Karpas-422 (cell line): ENCODE measurements around the gene FCN3. TPM values are rescaled to one million over a fixed set of nuclear protein-coding genes. Genes with fewer than 3 reads are reported as not detected.

Experiments used
- DNase-seq: peaks from one replicate; pipeline ENCODE4 v3.0.0-alpha.2; 2015
- H2AFZ ChIP-seq: fragments of 200-600 bp; sonication (generic); 2 replicates; pipeline ENCODE4 v1.6.1; 2014; ENCODE audit warnings: antibody characterized with exemption, low read length, mixed read lengths
- H3K27ac ChIP-seq: fragments of 200-600 bp; sonication (generic); 2 replicates; pipeline ENCODE4 v1.5.1; 2014; ENCODE audit warnings: mild to moderate bottlenecking, low read length, moderate library complexity
- H3K27me3 ChIP-seq: fragments of 200-600 bp; sonication (generic); 2 replicates; pipeline ENCODE4 v1.6.1; 2014; ENCODE audit warnings: low read length, mixed read lengths
- H3K36me3 ChIP-seq: fragments of 200-600 bp; sonication (generic); 2 replicates; pipeline ENCODE4 v1.6.1; 2014; ENCODE audit warnings: low read length, mixed read lengths; ENCODE audit not compliant: insufficient read depth
- H3K4me1 ChIP-seq: fragments of 200-600 bp; sonication (generic); 2 replicates; pipeline ENCODE4 v1.6.1; 2014; ENCODE audit warnings: mild to moderate bottlenecking, low read length, mixed read lengths
- H3K4me2 ChIP-seq: fragments of 200-600 bp; sonication (generic); 2 replicates; pipeline ENCODE4 v1.6.1; 2014; ENCODE audit warnings: low read length, low read depth, mild to moderate bottlenecking; ENCODE audit not compliant: poor library complexity, severe bottlenecking
- H3K4me3 ChIP-seq: fragments of 200-600 bp; sonication (generic); 2 replicates; pipeline ENCODE4 v1.5.1; 2014; ENCODE audit warnings: mild to moderate bottlenecking, antibody characterized with exemption, low read length, mixed read lengths
- H3K79me2 ChIP-seq: fragments of 200-600 bp; sonication (generic); 2 replicates; pipeline ENCODE4 v1.6.1; 2014; ENCODE audit warnings: mild to moderate bottlenecking, low read length, mixed read lengths
- H3K9ac ChIP-seq: fragments of 200-600 bp; sonication (generic); 2 replicates; pipeline ENCODE4 v1.6.0; 2014; ENCODE audit warnings: low read length
- H3K9me2 ChIP-seq: fragments of 200-600 bp; sonication (generic), shearing (Covaris generic); replicated peaks from 2 replicates; pipeline ENCODE4 v1.6.0; 2014; ENCODE audit warnings: mild to moderate bottlenecking, low read length, moderate library complexity; ENCODE audit not compliant: insufficient read depth
- H3K9me3 ChIP-seq: fragments of 300-700, 200-600 bp; sonication (generic); 2 replicates; pipeline ENCODE4 v1.6.1; 2014; ENCODE audit warnings: low read length, mixed read lengths
- H4K20me1 ChIP-seq: fragments of 200-600 bp; sonication (generic); 2 replicates; pipeline ENCODE4 v1.6.1; 2014; ENCODE audit warnings: mild to moderate bottlenecking, antibody characterized with exemption, low read length, low read depth; ENCODE audit not compliant: insufficient read depth
- total RNA-seq: library from RNA; depleted of rRNA; stranded (reverse); fragments of >200 nt; shearing (Covaris generic); gene quantifications from 2 replicates; pipeline ENCODE4 v1.2.3, GENCODE V29; 2014; ENCODE audit warnings: low replicate concordance

FCN3 gene
- total RNA-seq, 1 experiment from 2014 or later: not detected

DNA sequence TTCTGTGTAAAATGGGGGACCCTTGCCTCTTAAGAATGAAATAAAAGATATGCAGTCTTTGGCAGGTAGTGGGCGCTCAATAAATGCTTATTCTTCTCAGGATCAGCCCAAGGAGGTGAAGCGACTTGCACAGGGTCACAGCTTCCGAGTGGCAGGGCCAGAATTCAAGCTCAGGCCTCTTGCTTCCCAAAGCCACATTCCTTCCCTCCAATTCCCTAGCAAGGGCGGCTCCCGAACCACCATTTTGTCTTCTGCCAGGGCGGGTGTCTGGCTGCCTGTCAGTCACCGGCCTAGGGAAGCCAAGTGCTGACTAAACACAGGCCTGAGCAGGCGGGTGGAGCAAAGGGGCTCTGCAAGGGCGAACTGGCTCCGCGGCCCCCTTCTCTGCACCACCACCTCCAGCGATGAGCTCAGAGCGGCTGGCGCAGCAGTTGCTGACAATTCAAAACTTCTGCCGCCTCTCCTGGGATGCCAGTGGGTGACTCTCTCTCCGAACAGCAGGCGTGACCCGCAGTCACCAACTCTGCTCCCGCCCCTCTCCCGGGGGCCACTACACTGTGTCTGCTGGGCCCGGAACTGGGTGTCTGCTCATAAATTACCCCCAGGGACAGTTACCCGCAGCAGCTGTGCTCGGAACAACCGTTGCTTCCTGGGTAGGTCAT lies 28.6 kb upstream of the FCN3 start:
- no peaks in the 10 kb centered on the region for H3K9me2 ChIP-seq
- no peaks in the 10 kb centered on the region for H3K27me3 ChIP-seq
- H2AFZ ChIP-seq: no peak overlapping the region
- H3K4me3 ChIP-seq: no peak overlapping the region
- no peaks in the 10 kb centered on the region; the same call in 1 of the 2 replicates for H3K36me3 ChIP-seq
- DNase-seq: peak; percentile 68
- peak overlapping the region; percentile 61 for H3K27ac ChIP-seq
- H3K79me2 ChIP-seq: no peaks in the 10 kb centered on the region
- H3K9me3 ChIP-seq: no peaks in the 10 kb centered on the region
- H3K4me2 ChIP-seq: peak overlapping the region; percentile 36
- H3K4me1 ChIP-seq: peaks cover 25% of the 10 kb centered on the region
- H4K20me1 ChIP-seq: no peaks in the 10 kb centered on the region
- H3K9ac ChIP-seq: 0 out of 2 replicates have a peak overlapping the region, but pooled peaks have one; percentile 29

- H3K4me3 ChIP-seq: no peak overlapping the region
- H2AFZ ChIP-seq: no peak overlapping the region
- no peak overlapping the region for H3K27ac ChIP-seq
- no peaks in the 10 kb centered on the region for H4K20me1 ChIP-seq
- H3K9ac ChIP-seq: no peak overlapping the region
- no peaks in the 10 kb centered on the region for H3K79me2 ChIP-seq
- peaks cover 24% of the 10 kb centered on the region for H3K4me1 ChIP-seq
- DNase-seq: no peak
- H3K27me3 ChIP-seq: no peaks in the 10 kb centered on the region
- H3K9me3 ChIP-seq: no peaks in the 10 kb centered on the region
- no peaks in the 10 kb centered on the region for H3K36me3 ChIP-seq
- no peak overlapping the region for H3K4me2 ChIP-seq
- no peaks in the 10 kb centered on the region for H3K9me2 ChIP-seq
Observed at GRCh38 chr1:27402349-27402754, 27.7 kb upstream of the FCN3 start.

DNA sequence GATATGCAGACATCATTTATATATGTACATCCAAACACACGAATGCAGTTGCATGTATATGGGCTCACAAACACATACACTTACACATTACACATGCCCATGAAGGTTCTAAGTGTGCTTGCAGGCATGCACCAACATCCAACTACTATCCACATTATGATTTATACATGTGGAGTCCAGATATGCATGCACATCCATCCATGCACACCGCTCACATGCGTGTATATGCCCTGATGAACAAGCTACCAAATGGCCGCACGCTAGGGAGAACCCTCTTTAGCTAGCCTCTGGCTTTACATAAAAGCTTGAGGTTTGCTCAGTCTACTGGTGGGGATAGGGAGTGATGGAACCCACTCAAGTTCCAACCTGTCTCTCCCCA lies 26.3 kb upstream of the FCN3 start:
- H3K79me2 ChIP-seq: no peaks in the 10 kb centered on the region
- no peak overlapping the region for H3K9ac ChIP-seq
- no peaks in the 10 kb centered on the region for H3K27me3 ChIP-seq
- H4K20me1 ChIP-seq: no peaks in the 10 kb centered on the region
- DNase-seq: no peak
- H3K9me3 ChIP-seq: no peaks in the 10 kb centered on the region
- H3K4me3 ChIP-seq: no peak overlapping the region
- H2AFZ ChIP-seq: no peak overlapping the region
- no peaks in the 10 kb centered on the region for H3K36me3 ChIP-seq
- H3K4me2 ChIP-seq: no peak overlapping the region
- H3K9me2 ChIP-seq: no peaks in the 10 kb centered on the region
- peaks cover 19% of the 10 kb centered on the region for H3K4me1 ChIP-seq
- no peak overlapping the region for H3K27ac ChIP-seq

DNA sequence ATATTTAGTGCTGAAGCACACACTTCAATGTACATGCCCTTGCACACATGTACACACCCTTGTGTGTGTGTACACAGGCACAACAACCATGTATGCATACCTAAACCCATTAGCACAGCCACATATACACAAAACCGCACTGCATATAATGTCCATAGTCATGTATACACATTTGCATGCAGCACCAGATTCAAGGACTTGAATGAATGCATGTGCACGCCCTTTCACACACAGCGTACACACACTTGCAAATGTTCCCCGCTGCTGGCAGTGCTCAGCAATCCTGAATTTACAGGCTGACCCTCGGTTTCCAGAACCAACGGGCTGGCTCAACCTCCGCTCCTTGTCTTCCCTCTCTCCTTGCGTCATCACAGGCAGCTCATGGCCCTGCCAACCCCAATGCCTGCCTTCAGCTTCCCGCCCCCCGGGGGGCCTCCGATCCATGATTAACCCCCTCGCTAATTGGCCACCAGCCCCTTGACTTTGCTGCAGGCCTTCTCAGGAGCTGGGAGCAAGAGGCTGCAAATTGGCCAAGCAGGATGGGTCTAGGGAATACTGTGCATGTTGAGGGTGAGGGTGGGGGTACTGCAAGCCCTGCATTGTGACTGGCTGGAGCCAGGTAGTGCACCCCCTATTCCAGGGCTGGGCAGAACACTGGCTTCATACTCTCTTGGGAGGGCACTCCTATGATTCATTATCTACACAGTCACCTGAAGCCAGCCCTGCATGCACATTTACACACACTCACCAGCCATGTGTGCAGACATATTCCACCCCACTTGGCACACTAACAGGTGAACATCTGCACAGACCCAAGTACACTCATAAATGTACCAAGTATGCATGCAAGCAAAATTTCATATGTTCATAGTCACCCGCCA lies 25.7 kb upstream of the FCN3 start:
- no peak for DNase-seq
- Histone ChIP-seq H3K4me1 (peaks cover 22% of the 10 kb centered on the region), H4K20me1 (no peaks in the 10 kb centered on the region), H3K4me3 (no peak overlapping the region), H3K9me2 (no peaks in the 10 kb centered on the region), H3K4me2 (no peak overlapping the region), H3K9me3 (no peaks in the 10 kb centered on the region), H3K27ac (no peak overlapping the region), H2AFZ (no peak overlapping the region), H3K36me3 (no peaks in the 10 kb centered on the region), H3K79me2 (no peaks in the 10 kb centered on the region), H3K9ac (no peak overlapping the region), H3K27me3 (no peaks in the 10 kb centered on the region)

DNA sequence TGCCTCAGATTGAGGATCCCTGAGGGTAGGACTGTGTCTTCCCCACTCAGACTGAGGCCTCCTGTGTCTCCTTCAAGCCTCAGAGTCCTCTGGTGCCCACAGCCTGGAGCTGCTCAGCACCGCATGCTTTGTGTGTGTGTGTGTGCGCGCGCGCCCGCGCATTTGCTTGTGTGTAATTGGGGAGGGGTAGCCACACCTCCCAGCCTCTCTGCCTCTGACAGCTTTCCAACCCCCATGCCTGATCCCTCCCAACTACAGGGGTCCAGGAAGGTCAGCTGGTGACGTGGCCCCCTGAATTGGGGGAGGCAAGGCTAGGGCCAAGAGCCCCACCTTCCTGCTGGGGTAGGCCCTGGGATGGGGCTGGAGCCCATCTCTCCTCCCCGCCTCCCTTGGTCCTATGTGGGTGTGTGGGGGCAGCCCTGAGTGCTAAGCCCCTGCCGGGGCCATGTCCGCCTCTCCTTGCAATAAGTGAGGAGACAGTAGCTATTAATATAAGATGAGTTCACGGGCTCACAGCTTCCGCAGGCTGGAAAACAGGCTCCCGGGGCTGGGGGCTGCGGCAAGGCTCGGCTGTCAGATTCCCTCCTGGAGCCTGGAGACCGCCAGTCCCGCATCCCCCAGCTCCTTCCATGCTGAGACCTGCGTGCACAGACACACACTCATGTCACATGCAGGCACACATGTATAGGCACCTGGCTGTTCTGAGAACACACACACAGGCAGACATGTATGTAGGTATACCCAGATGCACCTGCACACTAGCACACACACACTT lies 24.8 kb upstream of the FCN3 start:
- no peak overlapping the region for H3K9ac ChIP-seq

GRCh38 chr1:27398405-27399149 lies 24.0 kb upstream of the FCN3 start:
- H3K9me3 ChIP-seq: no peaks in the 10 kb centered on the region
- H3K9me2 ChIP-seq: no peaks in the 10 kb centered on the region
- no peak overlapping the region for H3K4me3 ChIP-seq
- H3K27ac ChIP-seq: no peak overlapping the region
- no peak overlapping the region for H2AFZ ChIP-seq
- H3K9ac ChIP-seq: no peak overlapping the region
- peaks cover 18% of the 10 kb centered on the region for H3K4me1 ChIP-seq
- H3K36me3 ChIP-seq: no peaks in the 10 kb centered on the region
- no peak overlapping the region for H3K4me2 ChIP-seq
- no peaks in the 10 kb centered on the region for H3K79me2 ChIP-seq
- H4K20me1 ChIP-seq: no peaks in the 10 kb centered on the region
- H3K27me3 ChIP-seq: no peaks in the 10 kb centered on the region
- no peak for DNase-seq

More for the DNA sequence above, 24.8 kb upstream of the FCN3 start:
- no peak for DNase-seq
- Histone ChIP-seq H3K4me1 (peaks cover 26% of the 10 kb centered on the region), H4K20me1 (no peaks in the 10 kb centered on the region), H2AFZ (no peak overlapping the region), H3K27ac (no peak overlapping the region), H3K9me2 (no peaks in the 10 kb centered on the region), H3K36me3 (no peaks in the 10 kb centered on the region), H3K79me2 (no peaks in the 10 kb centered on the region), H3K27me3 (no peaks in the 10 kb centered on the region), H3K9me3 (no peaks in the 10 kb centered on the region), H3K4me2 (no peak overlapping the region), H3K4me3 (no peak overlapping the region)

DNA sequence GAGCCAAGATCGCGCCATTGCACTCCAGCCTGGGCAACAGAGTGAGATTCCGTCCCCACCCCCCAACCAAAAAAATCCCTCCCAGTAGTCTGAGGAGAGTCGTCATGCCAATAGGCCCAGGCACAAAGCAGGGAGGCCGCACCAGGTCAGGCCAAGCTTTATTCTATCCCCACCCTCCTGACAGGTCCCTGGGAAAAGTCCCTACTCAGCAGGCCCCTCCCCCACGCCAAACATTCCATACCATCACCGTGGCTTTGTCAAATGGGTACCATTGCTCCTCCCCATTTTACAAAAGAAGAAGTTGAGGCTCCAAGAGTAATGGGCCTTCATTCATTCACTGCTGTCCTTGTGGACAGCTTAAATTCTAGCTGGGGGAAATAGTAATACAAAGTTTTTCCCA lies 23.1 kb upstream of the FCN3 start:
- H3K27ac ChIP-seq: no peak overlapping the region
- H3K4me1 ChIP-seq: peaks cover 16% of the 10 kb centered on the region
- no peak for DNase-seq
- H3K9me2 ChIP-seq: no peaks in the 10 kb centered on the region
- H3K27me3 ChIP-seq: no peaks in the 10 kb centered on the region
- H2AFZ ChIP-seq: no peak overlapping the region
- H3K36me3 ChIP-seq: no peaks in the 10 kb centered on the region
- no peaks in the 10 kb centered on the region for H3K9me3 ChIP-seq
- H4K20me1 ChIP-seq: no peaks in the 10 kb centered on the region
- no peak overlapping the region for H3K9ac ChIP-seq
- H3K79me2 ChIP-seq: peaks cover 5% of the 10 kb centered on the region; the same call in 1 of the 2 replicates
- no peak overlapping the region for H3K4me3 ChIP-seq
- H3K4me2 ChIP-seq: no peak overlapping the region
